Lower leg skin (tissue), 3 donors: ENCODE data around the gene TMEM176A.

Experiments
- CTCF ChIP-seq, 3 donors: fragments of 450-650 bp; IDR thresholded peaks; one replicate each; pipeline ENCODE4 v1.5.1; 2016; ENCODE audit warnings: antibody characterized with exemption in 3 of 3, mild to moderate bottlenecking in 3 of 3, moderate library complexity in 2 of 3
- POLR2A ChIP-seq, 2 donors: fragments of 450-650 bp; IDR thresholded peaks; one replicate each; pipeline ENCODE4 v1.6.1; 2016 to 2017; ENCODE audit warnings: antibody characterized with exemption in 2 of 2, mild to moderate bottlenecking in 1 of 2, moderate library complexity in 1 of 2

DNA sequence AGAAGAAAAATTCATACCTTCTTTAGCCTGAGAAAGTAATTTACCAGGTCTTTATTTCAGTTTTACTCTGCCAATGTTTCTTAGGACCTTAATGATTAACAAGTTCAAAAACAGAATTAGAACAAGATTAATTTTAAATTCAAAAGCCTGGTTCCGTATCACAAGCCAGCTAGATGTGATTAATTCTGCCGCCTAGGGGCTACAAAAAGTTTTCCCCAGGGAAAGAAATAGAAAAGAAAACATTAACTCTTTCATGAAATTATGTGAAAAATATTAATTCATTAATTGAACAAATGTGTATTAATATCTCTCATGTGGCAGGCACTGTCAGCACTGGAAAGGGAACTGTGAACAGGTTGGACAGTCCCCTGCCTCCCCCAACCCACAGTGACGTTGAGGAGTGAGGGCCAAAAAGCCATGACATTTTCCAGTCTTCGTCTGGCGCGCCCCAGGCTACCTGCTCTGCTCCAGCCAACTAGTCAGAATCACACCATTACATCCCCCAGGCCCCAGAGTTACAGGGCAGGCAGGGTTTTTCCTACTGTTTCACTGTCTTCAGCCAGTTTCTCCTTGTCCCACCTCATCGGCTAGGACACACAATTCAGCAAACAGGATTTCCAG is 20.1 kb downstream of the TMEM176A start:
- no peak for TF ChIP-seq POLR2A (IDR thresholded peaks at IDR 0.05)
- no peak for TF ChIP-seq CTCF (IDR thresholded peaks at IDR 0.05)
